Fibroblast of lung (primary cell): ENCODE results near the gene ACCS.

Experiments used
- EZH2 ChIP-seq: IDR thresholded peaks from 2 replicates; pipeline ENCODE4 v1.5.1; 2012; ENCODE audit warnings: low read length, control low read depth, mild to moderate bottlenecking; ENCODE audit errors: missing control alignments
- TF ChIP-seq, protein P1 (sequence below), 2 donors: IDR thresholded peaks in 1 of 2; conservative IDR thresholded peaks in 1 of 2; 1 replicate in 1 of 2; 2 replicates in 1 of 2; pipeline ENCODE4 v1.5.1; 2011 to 2012; ENCODE audit warnings: low read length in 2 of 2, control low read depth in 1 of 2, inconsistent platforms in 1 of 2, low read depth in 1 of 2, mild to moderate bottlenecking in 1 of 2

DNA sequence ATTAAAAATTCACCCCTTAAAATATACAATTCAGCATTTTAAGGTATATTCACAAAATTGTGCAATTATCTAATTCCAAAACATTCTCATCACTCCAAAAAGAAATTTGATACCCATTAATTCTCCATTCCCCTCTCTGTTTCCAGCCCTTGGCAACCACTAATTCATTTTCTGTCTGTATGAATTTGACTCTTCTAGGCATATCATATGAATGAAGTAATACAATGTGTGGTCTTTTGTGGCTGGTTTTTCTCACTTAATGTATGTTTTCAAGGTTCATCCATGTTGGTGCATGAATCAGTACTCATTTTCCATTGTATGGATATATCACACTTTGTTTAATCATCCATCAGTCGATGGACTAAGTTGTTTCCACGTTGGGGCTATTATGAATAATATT lies 47.2 kb upstream of the ACCS start:
- TF ChIP-seq EZH2: no peak
- TF ChIP-seq, protein P1, sequence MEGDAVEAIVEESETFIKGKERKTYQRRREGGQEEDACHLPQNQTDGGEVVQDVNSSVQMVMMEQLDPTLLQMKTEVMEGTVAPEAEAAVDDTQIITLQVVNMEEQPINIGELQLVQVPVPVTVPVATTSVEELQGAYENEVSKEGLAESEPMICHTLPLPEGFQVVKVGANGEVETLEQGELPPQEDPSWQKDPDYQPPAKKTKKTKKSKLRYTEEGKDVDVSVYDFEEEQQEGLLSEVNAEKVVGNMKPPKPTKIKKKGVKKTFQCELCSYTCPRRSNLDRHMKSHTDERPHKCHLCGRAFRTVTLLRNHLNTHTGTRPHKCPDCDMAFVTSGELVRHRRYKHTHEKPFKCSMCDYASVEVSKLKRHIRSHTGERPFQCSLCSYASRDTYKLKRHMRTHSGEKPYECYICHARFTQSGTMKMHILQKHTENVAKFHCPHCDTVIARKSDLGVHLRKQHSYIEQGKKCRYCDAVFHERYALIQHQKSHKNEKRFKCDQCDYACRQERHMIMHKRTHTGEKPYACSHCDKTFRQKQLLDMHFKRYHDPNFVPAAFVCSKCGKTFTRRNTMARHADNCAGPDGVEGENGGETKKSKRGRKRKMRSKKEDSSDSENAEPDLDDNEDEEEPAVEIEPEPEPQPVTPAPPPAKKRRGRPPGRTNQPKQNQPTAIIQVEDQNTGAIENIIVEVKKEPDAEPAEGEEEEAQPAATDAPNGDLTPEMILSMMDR (conservative IDR thresholded peaks at IDR 0.05 in 1 of 2, IDR thresholded peaks at IDR 0.05 in 1 of 2; ENCODE audit: low read depth in 1 of 2, low read length in 2 of 2): no peak
